ENCODE measurements around the gene ERFE. TPM values are rescaled to one million over a fixed set of nuclear protein-coding genes. Genes with fewer than 3 reads are reported as not detected.

The ERFE gene
- total and polyA plus RNA-seq, 10 of the 15 experiments (the other 5 are each of a cell fraction or from before 2014, with no cell fraction given), result not detected

DNA sequence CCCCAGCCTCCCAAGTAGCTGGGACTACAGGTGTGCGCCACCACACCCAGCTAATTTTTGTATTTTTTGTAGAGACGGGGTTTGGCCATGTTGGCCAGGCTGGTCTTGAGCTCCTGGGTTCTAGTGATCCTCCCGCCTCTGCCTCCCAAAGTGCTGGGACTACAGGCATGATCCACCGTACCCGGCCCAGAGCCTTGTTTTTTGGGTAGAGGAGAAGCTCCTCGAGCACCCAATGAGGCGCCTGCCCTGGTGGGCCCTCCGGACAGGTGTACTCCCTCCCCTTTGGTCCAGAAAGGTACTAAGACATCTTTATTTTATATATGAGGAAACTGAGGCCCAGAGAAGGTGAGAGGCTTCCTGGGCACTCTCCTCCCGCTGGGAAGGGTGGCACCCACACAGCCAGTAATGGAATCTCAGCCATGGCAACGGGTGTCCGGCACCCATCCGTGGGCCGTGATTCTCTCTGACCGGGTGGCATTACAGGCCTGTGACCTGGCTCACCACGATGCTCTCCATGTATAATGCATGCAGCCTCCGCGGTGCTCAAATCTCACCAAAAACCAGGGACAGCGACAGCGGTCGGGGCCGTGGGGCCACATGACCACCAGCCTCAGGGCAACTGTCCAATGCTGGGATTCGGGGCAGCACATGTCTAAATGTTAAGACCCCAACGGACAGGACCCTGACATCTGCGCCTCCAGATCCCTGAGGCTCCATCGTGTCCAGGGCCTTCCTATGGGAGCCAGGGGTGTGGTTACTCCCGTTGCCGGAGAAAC is 37.1 kb upstream of the ERFE start:
- no TSS peak for BruUV-seq (replicated peaks)
- Histone ChIP-seq H3K4me2 (ENCODE audit: control insufficient read depth, insufficient read depth) (no peak overlapping the region), H2AFZ (ENCODE audit: control insufficient read depth, low read depth, low read length) (no peak overlapping the region), H3K9ac (ENCODE audit: control insufficient read depth, insufficient read depth, low read length) (no peak overlapping the region), H3K9me3 (replicated peaks; ENCODE audit: control insufficient read depth, insufficient read depth, low read length) (peaks cover 4% of the 10 kb centered on the region; the same call in 2 of the 3 replicates), H3K4me1 (ENCODE audit: control insufficient read depth, insufficient read depth, low read length) (no peaks in the 10 kb centered on the region), H4K20me1 (ENCODE audit: control insufficient read depth, insufficient read depth) (no peaks in the 10 kb centered on the region), H3K36me3 (ENCODE audit: control insufficient read depth in 2 of 2, insufficient read depth in 2 of 2, low read length in 1 of 2) (no peaks in the 10 kb centered on the region), H3K4me3 (no peak overlapping the region), H3K79me2 (ENCODE audit: control insufficient read depth, insufficient read depth, low read length) (no peaks in the 10 kb centered on the region), H3K27ac (ENCODE audit: control insufficient read depth, insufficient read depth) (no peak overlapping the region), H3K27me3 (replicated peaks in 1 of 2; ENCODE audit: control insufficient read depth in 2 of 2, insufficient read depth in 2 of 2, low read length in 1 of 2) (no peaks in the 10 kb centered on the region)
- FAIRE-seq, result no peak
- POLR2A ChIA-PET, result interaction anchor here (2.2 kb wide), 1 partner anchor 13 kb away, joined by 7 read pairs; no protein-coding TSS in a partner anchor
- DNase-seq (ENCODE audit: low read depth, low spot score), result no peak
- in situ Hi-C loops (cut with MboI), result no loop called here
- TF ChIP-seq, protein P1, sequence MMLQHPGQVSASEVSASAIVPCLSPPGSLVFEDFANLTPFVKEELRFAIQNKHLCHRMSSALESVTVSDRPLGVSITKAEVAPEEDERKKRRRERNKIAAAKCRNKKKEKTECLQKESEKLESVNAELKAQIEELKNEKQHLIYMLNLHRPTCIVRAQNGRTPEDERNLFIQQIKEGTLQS (IDR thresholded peaks at IDR 0.05; ENCODE audit: borderline replicate concordance, extremely low read depth, low read depth, low read length), result no peak
- TF ChIP-seq, protein P2, sequence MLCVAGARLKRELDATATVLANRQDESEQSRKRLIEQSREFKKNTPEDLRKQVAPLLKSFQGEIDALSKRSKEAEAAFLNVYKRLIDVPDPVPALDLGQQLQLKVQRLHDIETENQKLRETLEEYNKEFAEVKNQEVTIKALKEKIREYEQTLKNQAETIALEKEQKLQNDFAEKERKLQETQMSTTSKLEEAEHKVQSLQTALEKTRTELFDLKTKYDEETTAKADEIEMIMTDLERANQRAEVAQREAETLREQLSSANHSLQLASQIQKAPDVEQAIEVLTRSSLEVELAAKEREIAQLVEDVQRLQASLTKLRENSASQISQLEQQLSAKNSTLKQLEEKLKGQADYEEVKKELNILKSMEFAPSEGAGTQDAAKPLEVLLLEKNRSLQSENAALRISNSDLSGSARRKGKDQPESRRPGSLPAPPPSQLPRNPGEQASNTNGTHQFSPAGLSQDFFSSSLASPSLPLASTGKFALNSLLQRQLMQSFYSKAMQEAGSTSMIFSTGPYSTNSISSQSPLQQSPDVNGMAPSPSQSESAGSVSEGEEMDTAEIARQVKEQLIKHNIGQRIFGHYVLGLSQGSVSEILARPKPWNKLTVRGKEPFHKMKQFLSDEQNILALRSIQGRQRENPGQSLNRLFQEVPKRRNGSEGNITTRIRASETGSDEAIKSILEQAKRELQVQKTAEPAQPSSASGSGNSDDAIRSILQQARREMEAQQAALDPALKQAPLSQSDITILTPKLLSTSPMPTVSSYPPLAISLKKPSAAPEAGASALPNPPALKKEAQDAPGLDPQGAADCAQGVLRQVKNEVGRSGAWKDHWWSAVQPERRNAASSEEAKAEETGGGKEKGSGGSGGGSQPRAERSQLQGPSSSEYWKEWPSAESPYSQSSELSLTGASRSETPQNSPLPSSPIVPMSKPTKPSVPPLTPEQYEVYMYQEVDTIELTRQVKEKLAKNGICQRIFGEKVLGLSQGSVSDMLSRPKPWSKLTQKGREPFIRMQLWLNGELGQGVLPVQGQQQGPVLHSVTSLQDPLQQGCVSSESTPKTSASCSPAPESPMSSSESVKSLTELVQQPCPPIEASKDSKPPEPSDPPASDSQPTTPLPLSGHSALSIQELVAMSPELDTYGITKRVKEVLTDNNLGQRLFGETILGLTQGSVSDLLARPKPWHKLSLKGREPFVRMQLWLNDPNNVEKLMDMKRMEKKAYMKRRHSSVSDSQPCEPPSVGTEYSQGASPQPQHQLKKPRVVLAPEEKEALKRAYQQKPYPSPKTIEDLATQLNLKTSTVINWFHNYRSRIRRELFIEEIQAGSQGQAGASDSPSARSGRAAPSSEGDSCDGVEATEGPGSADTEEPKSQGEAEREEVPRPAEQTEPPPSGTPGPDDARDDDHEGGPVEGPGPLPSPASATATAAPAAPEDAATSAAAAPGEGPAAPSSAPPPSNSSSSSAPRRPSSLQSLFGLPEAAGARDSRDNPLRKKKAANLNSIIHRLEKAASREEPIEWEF (IDR thresholded peaks at IDR 0.05; ENCODE audit: insufficient replicate concordance, low read depth, low read length), result no peak
- TF ChIP-seq YY1 (IDR thresholded peaks at IDR 0.05; ENCODE audit: low read depth, low read length) (no peak), RBBP5 (conservative IDR thresholded peaks at IDR 0.05) (no peak), SMAD1 (IDR thresholded peaks at IDR 0.05; ENCODE audit: low read depth, partially characterized antibody) (no peak)
- TF ChIP-seq, protein P3, sequence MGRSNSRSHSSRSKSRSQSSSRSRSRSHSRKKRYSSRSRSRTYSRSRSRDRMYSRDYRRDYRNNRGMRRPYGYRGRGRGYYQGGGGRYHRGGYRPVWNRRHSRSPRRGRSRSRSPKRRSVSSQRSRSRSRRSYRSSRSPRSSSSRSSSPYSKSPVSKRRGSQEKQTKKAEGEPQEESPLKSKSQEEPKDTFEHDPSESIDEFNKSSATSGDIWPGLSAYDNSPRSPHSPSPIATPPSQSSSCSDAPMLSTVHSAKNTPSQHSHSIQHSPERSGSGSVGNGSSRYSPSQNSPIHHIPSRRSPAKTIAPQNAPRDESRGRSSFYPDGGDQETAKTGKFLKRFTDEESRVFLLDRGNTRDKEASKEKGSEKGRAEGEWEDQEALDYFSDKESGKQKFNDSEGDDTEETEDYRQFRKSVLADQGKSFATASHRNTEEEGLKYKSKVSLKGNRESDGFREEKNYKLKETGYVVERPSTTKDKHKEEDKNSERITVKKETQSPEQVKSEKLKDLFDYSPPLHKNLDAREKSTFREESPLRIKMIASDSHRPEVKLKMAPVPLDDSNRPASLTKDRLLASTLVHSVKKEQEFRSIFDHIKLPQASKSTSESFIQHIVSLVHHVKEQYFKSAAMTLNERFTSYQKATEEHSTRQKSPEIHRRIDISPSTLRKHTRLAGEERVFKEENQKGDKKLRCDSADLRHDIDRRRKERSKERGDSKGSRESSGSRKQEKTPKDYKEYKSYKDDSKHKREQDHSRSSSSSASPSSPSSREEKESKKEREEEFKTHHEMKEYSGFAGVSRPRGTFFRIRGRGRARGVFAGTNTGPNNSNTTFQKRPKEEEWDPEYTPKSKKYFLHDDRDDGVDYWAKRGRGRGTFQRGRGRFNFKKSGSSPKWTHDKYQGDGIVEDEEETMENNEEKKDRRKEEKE (IDR thresholded peaks at IDR 0.05), result no peak
- 64% methylated on average over 27 of the region's 27 CpGs for WGBS (ENCODE audit: insufficient coverage, insufficient replicate concordance, low lambda C conversion rate, missing lambda C conversion rate)
- no peak for ATAC-seq
- intact Hi-C loops (cut with micrococcal nuclease; ENCODE audit: unreplicated experiment), result no loop called here
- SMC1A ChIA-PET (ENCODE audit: uncharacterized antibody, unreplicated experiment), result interaction anchor here (1.0 kb wide), 1 partner anchor 15 kb away, joined by 3 read pairs; no protein-coding TSS in a partner anchor
- RAD21 ChIA-PET (ENCODE audit: unreplicated experiment), result no interaction called here
- CTCF ChIA-PET, result interaction anchor here (0.8 kb wide), 1 partner anchor 17 kb away, joined by 3 read pairs; no protein-coding TSS in a partner anchor

Data from GM12878 (cell line).